K562 (cell line): ENCODE results near the gene MYBPC3. TPM values are rescaled to one million over a fixed set of nuclear protein-coding genes. Genes with fewer than 3 reads are reported as not detected.
A peak's percentile ranks its signal among the peaks of the same experiment; 100 is the strongest.

Source experiments
- ATAC-seq: fragments of 200-7000 bp; cut with Tn5 transposase; 3 replicates; pipeline ENCODE4 v1.9.1; 2020; ENCODE audit warnings: moderate library complexity
- BruUV-seq: library from RNA; stranded (reverse); fragments of 400-500 nt; replicated peaks from 2 replicates; lab custom pipeline; 2021; lab: Mats Ljungman, UMichigan
- CTCF ChIA-PET: fragments of 300-600 bp; formaldehyde crosslinking; extraction: SDS; loops from one replicate; lab custom pipeline; 2021; ENCODE audit warnings: low intra/inter-chr PET ratio; lab: Yijun Ruan, JAX
- POLR2A ChIA-PET: fragments of 300-600, 350-650 bp; sonication (Branson Sonifier 250); formaldehyde crosslinking; extraction: SDS; loops from one replicate; lab custom pipeline; 2021; ENCODE audit warnings: antibody characterized with exemption, inconsistent platforms; lab: Yijun Ruan, JAX
- DNase-seq, 4 experiments: peaks; one replicate each; pipeline versions ENCODE4 v3.0.0 to v3.0.0-alpha.2; 2011 to 2018; ENCODE audit warnings: low spot score in 3 of 4, mixed read lengths in 3 of 4; ENCODE audit errors: extremely low read depth in 1 of 4
- FAIRE-seq: peaks from 2 replicates; lab custom pipeline; 2011; peaks lifted over from hg19 to GRCh38; lab: Jason Lieb, UNC
- H2AFZ ChIP-seq: 2 replicates; pipeline ENCODE4 v1.6.0; 2011; ENCODE audit warnings: low read depth, low read length, control low read depth, inconsistent platforms
- H3K27ac ChIP-seq: fragments of 200-600 bp; 3 replicates; pipeline ENCODE4 v1.8.0; 2011; ENCODE audit warnings: low read depth, mild to moderate bottlenecking, control low read depth, inconsistent platforms, low read length, moderate library complexity, mixed read lengths; ENCODE audit errors: extremely low read depth
- H3K27me3 ChIP-seq, 2 experiments: fragments of 300-600 bp in 1 of 2; 2 replicates in 1 of 2; 3 replicates in 1 of 2; pipeline versions ENCODE4 v1.6.0 to v1.8.0; 2011; ENCODE audit warnings: inconsistent platforms in 2 of 2, low read length in 2 of 2, mild to moderate bottlenecking in 1 of 2, mixed read lengths in 1 of 2, moderate library complexity in 1 of 2; ENCODE audit not compliant: control insufficient read depth in 2 of 2, insufficient read depth in 2 of 2
- H3K36me3 ChIP-seq: fragments of 300-600 bp; 3 replicates; pipeline ENCODE4 v1.8.0; 2011; ENCODE audit warnings: mild to moderate bottlenecking, low read length, inconsistent platforms; ENCODE audit not compliant: control insufficient read depth, insufficient read depth
- H3K4me1 ChIP-seq, 2 experiments: fragments of 200-600 bp in 1 of 2; replicated peaks in 1 of 2; 2 replicates in 1 of 2; 3 replicates in 1 of 2; pipeline versions ENCODE4 v1.5.1 to v1.8.0; 2011; ENCODE audit warnings: inconsistent platforms in 2 of 2, low read length in 2 of 2, mild to moderate bottlenecking in 1 of 2, mixed read lengths in 1 of 2, moderate library complexity in 1 of 2; ENCODE audit not compliant: control insufficient read depth in 2 of 2, insufficient read depth in 2 of 2
- H3K4me2 ChIP-seq: 2 replicates; pipeline ENCODE4 v1.6.1; 2011; ENCODE audit warnings: low read length, control low read depth, inconsistent platforms, mixed read lengths; ENCODE audit not compliant: insufficient read depth
- H3K4me3 ChIP-seq: fragments of 200-600 bp; sonication (generic), shearing (Covaris generic); 2 replicates; pipeline ENCODE4 v1.5.1; 2016; ENCODE audit warnings: control low read depth, inconsistent platforms
- H3K79me2 ChIP-seq: fragments of 200-600 bp; 3 replicates; pipeline ENCODE4 v1.8.0; 2011; ENCODE audit warnings: low read length, inconsistent platforms; ENCODE audit not compliant: control insufficient read depth, insufficient read depth
- H3K9ac ChIP-seq, 2 experiments: 2 replicates each; pipeline versions ENCODE4 v1.6.0 to v1.6.1; 2011; ENCODE audit warnings: low read depth in 2 of 2, low read length in 2 of 2, control low read depth in 1 of 2, inconsistent platforms in 1 of 2, mild to moderate bottlenecking in 1 of 2, mixed read lengths in 1 of 2; ENCODE audit not compliant: insufficient read depth in 1 of 2
- H3K9me1 ChIP-seq: one replicate; pipeline ENCODE4 v1.6.0; 2011; ENCODE audit warnings: inconsistent platforms, mild to moderate bottlenecking, low read length, moderate library complexity; ENCODE audit not compliant: control insufficient read depth, insufficient read depth
- H3K9me3 ChIP-seq: replicated peaks from 2 replicates; pipeline ENCODE4 v1.5.1; 2011; ENCODE audit warnings: low read depth, low read length, inconsistent platforms; ENCODE audit not compliant: control insufficient read depth, insufficient read depth
- H4K20me1 ChIP-seq: replicated peaks from 2 replicates; pipeline ENCODE4 v1.6.1; 2011; ENCODE audit warnings: low read length, inconsistent platforms, mixed read lengths; ENCODE audit not compliant: control insufficient read depth, insufficient read depth
- CBX8 ChIP-seq: fragments of 200-600 bp; sonication (generic); IDR thresholded peaks from 2 replicates; pipeline ENCODE4 v1.6.1; 2012; ENCODE audit warnings: borderline replicate concordance, mixed run types, low read depth, mild to moderate bottlenecking, moderate library complexity, mixed read lengths, low read length, control low read depth, inconsistent platforms; ENCODE audit not compliant: poor library complexity, severe bottlenecking; ENCODE audit errors: extremely low read depth
- PATZ1 ChIP-seq: fragments of 250-450 bp; sonication (Bioruptor Pico); IDR thresholded peaks from 2 replicates; pipeline ENCODE4 v1.5.0; 2020; ENCODE audit warnings: mild to moderate bottlenecking, borderline replicate concordance
- POLR2G ChIP-seq: fragments of 200-400 bp; formaldehyde crosslinking; IDR thresholded peaks from 2 replicates; pipeline ENCODE4 v1.6.1; 2017; ENCODE audit warnings: low read depth, mild to moderate bottlenecking, antibody characterized with exemption, low read length, moderate library complexity
- WGBS: fragments of 100-300 bp; shearing (Covaris generic); methylation state at CpG from one replicate; pipeline ENCODE4 v1.1.6; 2016; ENCODE audit warnings: low coverage, mixed read lengths; ENCODE audit not compliant: insufficient coverage; ENCODE audit errors: missing lambda C conversion rate; 5-methylcytosine and 5-hydroxymethylcytosine counted together
- in situ Hi-C: fragments of 300-500 bp; cut with MboI; formaldehyde crosslinking; loops from 4 replicates; pipeline ENCODE4 v1.15.0; 2018; ENCODE audit warnings: inconsistent platforms, mixed read lengths
- intact Hi-C: fragments of 100-400 bp; cut with micrococcal nuclease; formaldehyde crosslinking; loops from 2 replicates; pipeline ENCODE4 v1.14.2; 2022
- polyA plus RNA-seq, 8 experiments: library from polyadenylated mRNA; depleted of rRNA in 4 of 8; stranded (reverse) in 5 of 8; unstranded in 3 of 8; fragments of >200 nt; fragmentation: Nextera tagmentation in 2 of 8; fragmentation: Illumina TruSeq in 1 of 8; extraction: Ambion mirVana in 2 of 8; extraction: Trizol in 1 of 8; gene quantifications; 2 replicates each; pipeline versions ENCODE4 v1.2.1 to v1.2.3, GENCODE V29; 2011 to 2014; ENCODE audit warnings: inconsistent platforms in 1 of 8, missing spikeins in 1 of 8
- total RNA-seq, 7 experiments: library from RNA; depleted of rRNA in 6 of 7; stranded (reverse); fragments of >200 nt in 6 of 7; fragmentation: Illumina TruSeq in 2 of 7; extraction: Trizol in 2 of 7; gene quantifications; 2 replicates each; pipeline versions ENCODE4 v1.2.1 to v1.2.3, GENCODE V29; 2011 to 2021; ENCODE audit warnings: low replicate concordance in 1 of 7

MYBPC3 gene
- total and polyA plus RNA-seq, 9 of the 15 experiments (the other 6 are each of a cell fraction or from before 2014, with no cell fraction given), result 0.01 TPM; not detected in 8

- no peak for TF ChIP-seq CBX8
Observed at GRCh38 chr11:47329987-47330931, 22.2 kb downstream of the MYBPC3 start (continued).

- H2AFZ ChIP-seq, result no peak overlapping the region
- no TSS peak for BruUV-seq
- POLR2A ChIA-PET, result interaction anchor here (0.7 to 1.0 kb wide), 2 partner anchors 16 to 25 kb away, joined by 3 to 4 read pairs; no protein-coding TSS in a partner anchor
- DNase-seq, result no peak
- H3K27me3 ChIP-seq, result no peaks in the 10 kb centered on the region
- 84% methylated on average over 8 of the region's 12 CpGs for WGBS
- H3K9me1 ChIP-seq, result no peaks in the 10 kb centered on the region
- FAIRE-seq, result no peak
- no peak for ATAC-seq
- peaks cover 0 to 15% of the 10 kb centered on the region in 2 experiments; a peak in 1 of 5 replicates for H3K4me1 ChIP-seq
- H3K79me2 ChIP-seq, result no peaks in the 10 kb centered on the region
- H3K4me3 ChIP-seq, result no peak overlapping the region
- in situ Hi-C loops (no loop called here), intact Hi-C loops (no loop called here)
- CTCF ChIA-PET, result no interaction called here
- no peak overlapping the region for H3K27ac ChIP-seq
- no peak overlapping the region for H3K9ac ChIP-seq
- no peaks in the 10 kb centered on the region for H4K20me1 ChIP-seq
- H3K4me2 ChIP-seq, result no peak overlapping the region
- no peaks in the 10 kb centered on the region for H3K9me3 ChIP-seq
- TF ChIP-seq POLR2G, result peak; percentile 50; the same call in 1 of the 2 replicates
- no peak for TF ChIP-seq PATZ1
- peaks cover 28% of the 10 kb centered on the region; the same call in 2 of the 3 replicates for H3K36me3 ChIP-seq
Observed at GRCh38 chr11:47329431-47329986, 23.0 kb downstream of the MYBPC3 start.
